NCI-H1092 (cell line): ENCODE results near the gene TSPAN16.

Experiments used
- DNase-seq: peaks from one replicate; lab custom pipeline; 2025; lab: John Stamatoyannopoulos, UW

Gene TSPAN16, protein sequence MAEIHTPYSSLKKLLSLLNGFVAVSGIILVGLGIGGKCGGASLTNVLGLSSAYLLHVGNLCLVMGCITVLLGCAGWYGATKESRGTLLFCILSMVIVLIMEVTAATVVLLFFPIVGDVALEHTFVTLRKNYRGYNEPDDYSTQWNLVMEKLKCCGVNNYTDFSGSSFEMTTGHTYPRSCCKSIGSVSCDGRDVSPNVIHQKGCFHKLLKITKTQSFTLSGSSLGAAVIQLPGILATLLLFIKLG

DNA sequence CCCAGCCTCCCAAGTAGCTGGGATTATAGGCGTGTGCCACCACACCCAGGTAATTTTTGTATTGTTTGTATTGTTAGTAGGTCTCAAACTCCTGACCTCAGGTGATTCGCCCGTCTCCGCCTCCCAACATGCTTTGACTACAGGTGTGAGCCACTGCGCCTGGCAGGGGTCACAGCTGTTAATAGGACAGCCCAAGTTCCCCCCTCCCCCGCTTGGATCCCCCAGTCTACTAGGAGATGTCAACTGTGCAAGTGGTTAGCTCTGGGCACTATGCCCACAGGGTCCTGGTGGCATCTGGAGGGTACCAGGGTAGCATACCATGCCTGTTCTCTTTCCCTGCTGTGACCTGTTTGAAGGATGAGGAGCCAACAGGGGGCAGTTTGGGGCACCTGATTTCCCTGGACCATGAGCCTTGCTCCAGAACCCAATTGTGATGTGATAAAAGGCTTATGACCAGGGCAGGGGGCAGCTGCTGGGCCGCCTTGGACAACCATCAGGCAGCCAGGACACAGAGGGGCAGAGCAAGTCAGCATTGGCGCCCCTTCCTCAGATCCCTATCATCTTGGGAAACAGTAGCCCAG lies at the start of gene TSPAN16:
TSS of gene TSPAN16 (plus strand) at position 496 of the 581 bp plus-strand sequence. CDS start 138 bp downstream, outside the sequence.
- DNase-seq: no peak

DNA sequence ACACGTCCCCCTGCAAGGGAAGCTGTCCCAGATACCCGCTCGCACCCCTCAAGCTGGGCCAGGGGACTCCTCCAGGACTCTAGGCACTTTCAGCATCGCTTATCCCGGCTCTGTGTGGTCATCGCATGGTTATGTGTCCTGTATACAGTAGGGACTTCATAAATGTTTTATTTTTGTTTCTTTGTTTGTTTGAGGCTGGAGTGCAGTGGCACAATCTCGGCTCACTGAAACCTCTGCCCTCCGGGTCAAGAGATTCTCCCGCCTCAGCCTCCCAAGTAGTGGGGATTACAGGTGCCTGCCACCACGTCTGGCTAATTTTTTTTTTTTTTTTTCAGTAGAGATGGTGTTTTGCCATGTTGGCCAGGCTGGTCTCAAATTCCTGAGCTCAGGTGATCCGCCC lies 49.0 kb upstream of the TSPAN16 start:
- DNase-seq: no peak

DNA sequence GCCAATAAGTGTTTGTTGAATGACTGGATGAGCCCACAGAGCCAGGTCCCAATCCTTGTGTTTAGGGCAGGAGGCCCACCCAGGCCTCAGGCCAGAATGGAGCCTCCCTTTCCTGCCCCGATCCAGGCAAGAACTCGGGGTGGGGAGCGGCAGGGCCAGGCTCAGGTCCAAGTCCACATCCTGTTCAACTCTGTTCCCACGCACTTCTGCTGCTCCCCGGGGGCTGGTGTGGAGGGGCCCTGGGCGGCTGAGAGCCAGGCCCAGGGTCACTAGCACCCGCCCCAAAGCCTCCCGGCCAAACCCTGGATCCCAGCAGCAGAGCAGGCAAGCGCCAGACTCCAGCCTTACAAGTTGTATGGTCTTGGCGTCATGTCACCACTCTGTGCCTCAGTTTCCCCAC lies 48.6 kb upstream of the TSPAN16 start:
- no peak for DNase-seq

DNA sequence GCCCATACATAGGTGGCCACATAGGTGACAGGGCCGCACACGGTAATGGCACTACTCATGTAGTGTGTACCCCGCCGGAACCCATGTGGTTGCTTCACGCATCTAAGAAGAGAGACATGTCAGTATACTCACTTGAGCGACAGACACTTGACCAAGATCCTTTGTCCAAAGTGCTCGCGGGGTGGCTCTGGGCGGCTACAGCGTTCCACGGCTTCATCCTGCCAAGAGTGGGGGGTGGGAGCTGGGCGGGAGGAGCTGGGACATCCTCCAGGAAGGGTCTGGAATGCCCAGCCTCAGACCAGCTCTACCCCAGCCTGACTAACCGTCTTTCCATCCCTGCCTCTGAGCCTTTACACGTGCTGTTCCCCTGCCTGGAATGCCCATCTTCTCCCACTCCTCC lies 48.0 kb upstream of the TSPAN16 start:
- no peak for DNase-seq

DNA sequence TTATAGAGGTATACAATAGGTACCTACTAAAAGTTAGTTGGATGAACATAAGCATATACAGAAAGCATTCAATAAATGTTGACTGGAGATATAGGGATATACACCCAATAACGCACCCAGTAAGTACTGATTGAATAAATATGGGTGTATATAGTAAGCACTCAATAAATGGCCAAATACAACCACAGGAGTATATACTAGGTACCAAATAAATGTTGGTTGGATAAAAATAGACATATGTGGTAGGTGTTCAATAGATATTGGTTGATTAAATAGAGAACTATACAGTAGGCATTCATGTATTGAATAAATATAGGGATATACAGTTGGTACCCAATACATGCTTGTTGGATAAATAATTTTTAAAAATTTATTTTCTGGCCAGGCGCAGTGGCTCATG lies 47.1 kb upstream of the TSPAN16 start:
- DNase-seq: no peak

DNA sequence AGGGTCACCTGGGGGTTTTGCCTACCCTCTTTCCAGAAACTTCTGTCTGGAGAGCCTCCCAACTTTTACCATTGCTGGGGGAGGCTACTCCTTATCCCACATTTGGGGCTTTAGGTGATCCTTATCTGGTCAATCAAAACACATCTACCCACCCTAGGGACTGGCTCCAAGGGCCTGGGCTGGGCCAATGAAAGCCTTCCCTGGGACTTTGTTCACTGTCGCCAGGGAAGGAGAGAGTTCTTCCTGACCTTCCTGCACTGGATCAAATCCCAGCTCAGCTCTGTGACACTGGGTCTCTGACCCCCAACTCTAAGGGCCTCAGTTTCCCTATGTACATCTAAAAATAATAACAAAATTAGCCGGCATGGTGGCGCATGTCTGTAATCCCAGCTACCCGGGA lies 44.7 kb upstream of the TSPAN16 start:
- DNase-seq: no peak

DNA sequence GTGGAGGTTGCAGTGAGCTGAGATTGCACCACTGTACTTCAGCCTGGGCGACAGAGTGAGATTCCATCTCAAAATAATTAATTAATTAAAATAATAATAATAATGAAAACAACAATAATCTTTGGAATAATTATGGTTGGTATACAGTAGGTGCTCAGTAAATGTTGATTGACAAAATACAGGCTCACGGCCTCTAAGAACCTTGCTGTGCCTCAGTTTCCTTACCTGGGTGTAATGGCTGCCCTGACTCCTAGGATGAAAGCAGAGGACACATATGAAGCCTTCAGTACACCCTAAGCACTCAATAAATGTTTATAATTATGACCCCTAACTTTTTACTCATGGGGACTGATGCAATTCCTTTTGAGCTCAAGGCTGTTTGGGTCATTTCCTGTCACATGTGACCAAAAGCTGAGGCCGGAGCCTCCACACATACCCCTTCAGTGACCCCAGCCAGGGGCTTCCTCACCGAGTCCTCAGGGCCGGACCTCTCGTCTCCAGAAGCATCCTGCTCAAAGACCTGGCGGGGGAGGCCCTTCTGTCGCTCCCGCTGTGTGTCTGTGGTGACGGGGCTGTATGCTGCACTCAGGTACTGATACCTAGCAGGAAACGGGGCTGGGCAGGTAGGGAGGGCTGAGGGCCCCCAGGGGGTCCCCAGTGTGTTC lies 44.2 kb upstream of the TSPAN16 start:
- DNase-seq: no peak

DNA sequence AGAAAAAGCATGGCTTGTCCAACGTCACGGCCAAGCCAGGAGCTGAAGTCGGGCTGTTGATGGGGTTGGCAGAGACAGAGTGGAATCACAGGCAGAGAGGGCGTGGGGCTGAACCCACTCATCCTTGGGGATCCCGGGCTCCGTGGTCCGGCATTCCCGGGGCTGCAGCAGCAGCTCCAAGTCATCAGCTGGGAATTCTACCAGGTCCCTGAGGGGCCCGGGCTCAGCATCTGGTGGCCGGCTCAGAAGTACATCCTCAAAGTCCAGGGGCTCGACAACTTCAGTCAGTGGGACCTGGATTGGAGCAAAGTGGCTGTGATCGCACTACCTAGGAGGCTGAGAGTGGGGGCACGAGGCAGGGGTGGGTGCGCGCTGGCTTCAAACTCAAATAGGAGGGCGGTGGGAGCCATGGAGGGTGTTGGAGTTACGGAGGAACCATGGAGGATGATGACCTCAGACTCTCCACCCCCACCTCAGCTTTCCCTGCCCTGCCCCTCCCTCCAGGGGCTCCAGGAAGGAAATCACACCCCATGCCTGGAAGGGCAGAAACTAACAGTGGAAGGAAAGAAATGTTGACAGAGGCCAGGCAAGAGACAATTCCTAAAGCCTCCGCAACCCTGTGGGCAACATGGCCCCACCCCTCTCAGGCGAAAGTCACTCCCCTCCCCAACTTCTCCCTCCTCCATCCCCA lies 43.1 kb upstream of the TSPAN16 start:
- DNase-seq: no peak

DNA sequence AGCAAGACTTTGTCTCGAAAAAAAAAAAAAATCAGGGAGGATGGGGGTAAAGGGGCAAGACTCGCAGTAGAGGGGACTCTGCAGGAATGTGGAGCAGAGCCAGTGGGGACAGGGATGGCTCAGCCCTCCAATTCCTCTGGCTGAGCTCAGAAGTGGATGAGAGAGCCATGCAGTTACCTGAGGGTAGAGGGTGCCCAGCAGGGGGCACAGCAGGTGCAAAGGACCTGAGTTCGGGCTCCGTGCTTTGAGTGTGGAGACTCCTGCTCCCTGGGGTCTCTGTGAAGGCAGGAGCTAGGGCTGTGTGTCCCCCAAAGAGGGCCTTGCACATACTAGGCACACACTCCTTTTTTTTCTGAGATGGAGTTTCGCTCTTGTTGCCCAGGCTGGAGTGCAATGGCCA lies 41.3 kb upstream of the TSPAN16 start:
- no peak for DNase-seq

DNA sequence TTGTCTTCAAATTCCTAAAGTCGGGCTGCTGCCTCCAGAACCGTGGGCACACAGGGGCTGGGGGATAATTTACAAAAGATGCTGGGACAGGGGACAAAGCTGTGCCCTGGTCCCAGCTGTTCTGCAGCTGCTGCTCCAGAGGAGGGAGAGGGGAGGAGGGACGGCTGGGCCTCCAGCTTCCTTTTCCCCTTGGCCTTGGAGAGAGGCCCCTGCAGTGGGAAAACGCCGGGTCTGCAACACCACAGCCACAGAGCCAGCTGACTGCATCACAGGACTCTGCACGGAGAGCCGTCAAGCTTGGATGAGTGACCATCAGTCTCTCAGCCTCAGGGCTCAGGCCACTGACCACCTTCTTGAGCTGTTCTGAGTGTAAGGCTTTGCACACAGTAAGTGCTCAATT lies 39.8 kb upstream of the TSPAN16 start:
- DNase-seq: no peak

DNA sequence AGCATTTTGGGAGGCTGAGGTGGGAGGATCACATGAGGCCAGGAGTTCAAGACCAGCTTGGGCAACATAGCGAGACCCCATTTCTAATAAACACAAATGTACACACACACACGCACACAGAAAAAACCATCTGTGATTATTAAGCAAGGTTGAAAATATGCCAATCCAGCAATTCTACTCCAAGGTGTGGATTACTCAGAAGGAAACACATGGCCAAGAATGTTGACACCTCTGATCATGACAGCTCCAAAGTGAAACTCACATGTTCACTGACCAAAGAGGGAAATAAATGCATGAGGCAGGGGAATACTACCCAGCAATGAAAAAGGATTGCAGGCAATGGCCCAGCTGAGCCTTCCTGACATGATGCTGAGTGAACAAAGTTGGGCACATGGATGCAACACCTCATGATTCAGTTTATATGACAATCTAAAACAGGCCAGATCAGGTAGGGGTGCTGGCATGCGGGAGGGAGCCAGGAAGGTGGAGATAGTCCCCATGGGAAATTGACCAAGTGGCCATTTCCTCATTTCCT lies 38.0 kb upstream of the TSPAN16 start:
- no peak for DNase-seq

DNA sequence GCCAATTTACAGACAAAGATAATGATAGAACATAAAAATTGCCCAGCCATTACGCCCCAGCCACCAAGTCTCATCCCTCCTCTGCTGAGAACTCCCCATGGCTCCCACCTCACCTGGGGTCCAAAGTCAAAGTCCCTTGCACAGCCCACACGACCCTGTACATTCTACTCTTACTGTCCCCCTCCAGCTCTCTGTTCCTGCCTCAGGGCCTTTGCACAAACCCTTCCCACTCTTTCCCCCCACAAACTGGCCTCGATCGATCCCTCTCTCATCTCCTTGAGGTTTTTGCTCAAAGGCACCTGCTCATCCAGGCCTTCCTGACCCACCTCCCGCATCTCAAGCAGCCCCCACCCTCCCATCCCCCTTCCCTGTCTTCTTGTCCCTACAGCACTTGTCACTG lies 35.0 kb upstream of the TSPAN16 start:
- no peak for DNase-seq

DNA sequence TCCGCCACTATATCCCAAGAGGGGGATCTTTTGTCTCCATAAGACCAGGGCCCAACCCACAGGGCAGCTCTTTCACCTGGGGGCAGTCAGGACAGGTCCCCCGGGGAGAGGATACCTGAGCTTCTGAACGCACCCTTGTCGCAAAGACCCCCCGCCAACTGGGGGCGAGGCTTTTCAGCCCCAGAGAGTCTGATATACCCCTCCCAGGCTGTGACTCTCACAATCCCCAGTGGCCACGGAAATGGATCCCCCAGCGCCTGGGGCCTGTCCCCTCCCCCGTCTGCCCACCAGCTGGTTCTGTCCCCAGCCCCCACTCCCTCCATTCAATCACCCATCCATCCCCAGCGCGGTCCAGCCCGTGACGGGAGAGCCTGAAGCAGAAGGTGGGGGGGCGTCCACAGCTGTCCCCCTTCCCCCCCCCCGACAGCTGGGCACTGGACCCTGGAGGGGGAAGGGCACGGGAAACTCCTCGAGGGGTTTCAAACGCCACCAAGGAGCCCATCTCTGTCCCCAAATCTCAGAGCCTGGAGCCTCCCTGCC lies 34.5 kb upstream of the TSPAN16 start:
- DNase-seq: no peak

DNA sequence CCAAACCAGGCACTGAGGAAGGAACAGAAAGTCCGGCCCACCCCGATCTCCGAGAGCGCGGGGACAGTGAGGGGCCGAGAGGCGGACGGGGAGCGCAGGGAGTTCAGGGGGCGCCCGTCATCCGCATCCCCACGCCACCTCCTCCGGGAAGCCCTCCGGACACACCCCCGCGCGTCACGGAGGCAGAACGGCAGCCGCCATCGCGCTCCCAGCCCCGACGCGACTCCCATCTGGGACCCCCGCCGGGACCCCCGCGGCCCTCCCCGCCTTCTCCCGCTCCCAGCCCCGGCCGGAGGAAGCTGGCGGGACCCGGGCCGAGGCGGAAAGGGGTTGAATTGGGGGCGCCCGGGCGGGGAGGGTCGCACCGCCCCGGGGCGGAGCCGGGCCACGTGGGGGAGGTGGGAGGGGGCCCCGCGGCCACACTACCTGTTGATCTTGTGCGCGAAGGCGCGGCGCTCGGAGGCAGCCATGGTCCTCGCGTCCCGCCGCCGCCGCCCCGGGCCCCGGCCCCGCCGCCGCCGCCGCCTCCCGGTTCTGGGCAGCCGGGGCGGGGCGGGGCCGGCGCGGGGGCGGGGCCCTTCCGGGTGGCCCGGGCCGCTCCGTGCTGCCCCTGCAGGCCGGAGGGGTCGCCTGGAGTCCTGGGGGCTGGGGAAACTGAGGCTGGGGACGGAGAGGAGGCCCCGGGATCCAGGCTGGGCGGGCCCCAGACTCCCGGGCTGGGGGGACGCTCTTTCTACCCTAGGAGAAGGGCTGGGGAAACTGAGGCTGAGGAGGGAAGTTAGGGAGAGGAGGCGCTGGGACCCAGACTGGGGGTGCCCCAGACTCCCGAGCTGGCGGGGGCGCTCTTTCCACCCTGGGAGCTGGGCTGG lies 33.8 kb upstream of the TSPAN16 start, which contains the start of gene DOCK6:
TSS of gene DOCK6 (minus strand) at position 554 of the 869 bp plus-strand sequence. CDS start at position 470, 84 bp downstream.
- DNase-seq: no peak

DNA sequence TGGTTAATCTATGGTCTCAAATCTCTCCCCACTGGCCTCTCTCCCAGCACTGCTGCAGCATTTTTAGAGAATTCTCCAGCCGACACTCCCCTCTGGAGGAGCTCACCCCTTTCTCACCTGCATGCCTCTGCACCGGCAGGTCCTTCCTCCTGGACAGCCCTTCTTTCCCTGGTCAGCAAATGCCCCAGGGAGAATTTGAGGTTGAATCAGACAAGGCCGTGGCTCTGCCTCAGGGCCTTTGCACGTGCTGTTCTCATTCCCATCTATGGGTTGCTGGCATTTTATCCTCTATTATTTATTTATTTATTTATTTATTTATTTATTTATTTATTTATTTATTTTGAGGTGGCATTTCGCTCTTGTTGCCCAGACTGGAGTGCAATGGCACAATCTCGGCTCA lies 32.2 kb upstream of the TSPAN16 start:
- DNase-seq: no peak

DNA sequence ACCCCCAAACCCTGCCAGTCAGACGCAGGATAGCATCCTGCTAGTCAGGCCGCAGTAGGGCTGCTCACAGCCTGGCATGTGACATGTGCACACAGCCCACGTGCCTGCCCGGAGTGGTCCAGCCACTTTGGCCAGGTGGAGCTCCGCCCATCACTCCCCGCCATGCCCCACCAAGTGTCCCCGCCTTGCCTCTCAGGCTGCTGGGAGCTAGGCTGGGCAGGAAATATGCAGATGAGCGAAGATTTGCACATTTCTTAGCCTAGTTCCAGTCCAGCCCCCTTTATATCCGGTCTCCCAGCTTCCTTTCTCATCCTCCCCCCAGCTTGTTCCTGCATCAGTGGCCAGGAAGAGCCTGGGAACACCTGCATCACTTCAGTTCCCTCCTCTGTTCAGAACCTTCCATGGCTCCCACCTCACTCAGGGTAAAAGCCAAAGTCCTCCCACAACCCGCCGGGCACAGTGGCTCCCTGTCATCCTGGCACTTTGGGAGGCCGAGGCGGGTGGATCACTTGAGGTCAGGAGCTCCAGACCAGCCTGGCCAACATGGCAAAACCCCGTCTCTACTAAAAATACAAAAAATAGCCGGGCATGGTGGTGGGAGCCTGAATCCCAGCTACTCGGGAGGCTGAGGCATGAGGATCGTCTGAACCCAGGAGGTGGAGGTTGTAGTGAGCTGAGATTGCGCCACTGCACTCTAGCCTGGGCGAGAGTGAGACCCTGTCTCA lies 31.3 kb upstream of the TSPAN16 start:
- DNase-seq: no peak

DNA sequence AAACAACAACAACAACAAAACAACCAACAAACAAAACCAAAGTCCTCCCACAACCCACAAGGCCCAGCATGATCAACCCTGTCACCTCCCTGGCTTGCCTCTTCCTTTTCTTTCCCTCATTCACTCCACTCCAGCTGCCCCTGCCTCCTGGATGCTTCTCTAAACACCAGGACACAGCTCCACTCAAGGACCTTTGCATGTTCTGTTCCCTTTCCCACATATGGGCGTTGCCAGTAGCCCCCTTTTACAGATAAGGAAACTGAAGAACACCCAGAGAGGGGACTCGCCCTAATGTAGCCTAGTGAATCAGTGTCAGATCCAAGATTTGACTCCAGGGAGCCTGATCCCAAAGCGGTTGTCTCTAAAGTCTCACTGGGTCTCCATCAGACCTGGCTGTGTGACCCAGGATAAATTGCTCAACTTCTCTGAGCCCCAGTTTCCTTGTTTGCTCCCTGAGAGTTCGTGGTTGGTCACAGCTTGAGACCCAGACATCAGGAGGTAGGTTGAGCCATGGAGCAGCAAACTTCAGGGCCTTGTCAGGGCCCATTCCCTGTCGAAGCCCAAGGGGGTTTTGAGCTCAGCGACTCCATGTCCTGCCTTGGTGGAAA lies 30.7 kb upstream of the TSPAN16 start:
- DNase-seq: no peak

DNA sequence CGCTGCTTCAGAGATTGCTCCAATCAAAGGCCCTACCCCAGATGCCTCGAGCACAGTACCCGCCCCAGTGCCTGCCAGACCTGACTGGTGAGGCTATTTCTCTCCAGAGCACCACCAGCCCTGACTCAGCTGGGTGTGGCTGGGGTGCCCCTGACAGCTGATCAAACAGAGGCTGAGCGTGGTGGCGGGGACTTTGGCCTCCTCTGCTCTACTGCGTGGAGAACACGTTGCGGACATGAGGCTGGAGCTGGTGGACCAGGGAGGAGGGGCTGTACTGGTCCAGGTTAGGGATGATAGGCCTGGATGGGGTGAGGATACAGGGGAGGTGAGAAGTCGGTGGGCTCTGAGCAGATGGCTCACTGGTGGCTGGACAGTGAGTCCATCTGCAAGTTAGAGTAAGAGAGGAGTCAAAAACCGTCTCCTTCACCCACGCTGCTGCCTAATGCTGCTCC lies 30.1 kb upstream of the TSPAN16 start:
- no peak for DNase-seq

DNA sequence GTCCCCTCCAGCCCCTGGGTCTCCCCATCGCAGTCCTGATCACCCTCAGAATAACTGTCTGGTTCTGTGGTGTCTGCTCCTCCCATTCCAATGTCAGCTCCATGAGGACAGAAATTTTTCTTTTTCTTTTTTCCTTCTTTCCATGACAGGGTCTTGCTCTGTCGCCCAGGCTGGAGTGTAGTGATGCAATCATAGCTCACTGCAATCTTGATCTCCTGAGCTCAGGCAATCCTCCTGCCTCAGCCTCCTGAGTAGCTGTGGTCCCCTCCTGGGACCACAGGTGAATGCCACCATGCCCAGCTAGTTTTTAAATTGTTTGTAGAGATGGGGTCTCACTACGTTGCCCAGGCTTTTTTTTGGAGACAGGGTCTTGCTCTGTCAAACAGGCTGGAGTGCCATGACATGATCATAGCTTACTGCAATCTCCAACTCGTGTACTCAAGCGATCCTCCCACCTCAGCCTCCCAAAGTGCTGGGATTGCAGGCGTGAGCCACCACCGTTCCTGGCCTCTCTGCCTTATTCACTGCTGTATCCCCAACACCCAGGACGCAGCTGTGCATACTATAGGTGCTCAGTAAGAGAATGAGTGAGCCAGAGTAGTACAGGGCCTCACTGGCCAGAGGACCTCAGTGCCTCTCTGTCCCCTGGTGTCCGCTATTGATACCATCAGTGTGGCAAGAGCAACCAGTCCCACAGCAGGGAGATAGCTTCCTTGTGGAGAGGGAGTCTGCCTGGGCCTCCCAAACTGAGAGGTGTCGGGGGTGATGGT lies 28.5 kb upstream of the TSPAN16 start:
- no peak for DNase-seq
